Calu3 (cell line): Measurements from ENCODE around the gene HECTD2. TPM values are rescaled to one million over a fixed set of nuclear protein-coding genes. Genes with fewer than 3 reads are reported as not detected.

Experiments used
- BruUV-seq: library from RNA; stranded (reverse); fragments of 400-500 nt; replicated peaks from 2 replicates; lab custom pipeline; 2021; lab: Mats Ljungman, UMichigan
- CTCF ChIA-PET: fragments of 300-600 bp; sonication (Branson Sonifier 250); formaldehyde crosslinking; loops from one replicate; lab custom pipeline; 2022; ENCODE audit warnings: antibody characterized with exemption; lab: Charles Lee
- DNase-seq: peaks from one replicate; pipeline ENCODE4 v3.0.0; 2022
- H3K27ac Mint-ChIP-seq: one replicate; pipeline ENCODE4 v1.8.0; 2022; ENCODE audit warnings: mixed read lengths; ENCODE audit not compliant: unreplicated experiment
- H3K27me3 Mint-ChIP-seq: one replicate; pipeline ENCODE4 v1.8.0; 2022; ENCODE audit warnings: mixed read lengths; ENCODE audit not compliant: unreplicated experiment
- H3K36me3 Mint-ChIP-seq: one replicate; pipeline ENCODE4 v1.8.0; 2022; ENCODE audit warnings: mild to moderate bottlenecking, moderate library complexity, mixed read lengths; ENCODE audit not compliant: insufficient read depth, unreplicated experiment
- H3K4me1 Mint-ChIP-seq: one replicate; pipeline ENCODE4 v1.8.0; 2022; ENCODE audit warnings: mild to moderate bottlenecking, low read depth, mixed read lengths; ENCODE audit not compliant: unreplicated experiment
- H3K4me3 Mint-ChIP-seq: one replicate; pipeline ENCODE4 v1.8.0; 2022; ENCODE audit warnings: mild to moderate bottlenecking, low read depth, moderate library complexity, mixed read lengths; ENCODE audit not compliant: unreplicated experiment
- H3K9me3 Mint-ChIP-seq: one replicate; pipeline ENCODE4 v1.8.0; 2022; ENCODE audit warnings: low read depth, mixed read lengths; ENCODE audit not compliant: unreplicated experiment
- intact Hi-C: fragments of 100-400 bp; cut with micrococcal nuclease; formaldehyde crosslinking; loops from one replicate; pipeline ENCODE4 v1.10.0; 2022; ENCODE audit not compliant: unreplicated experiment
- total RNA-seq: library from RNA; stranded (reverse); gene quantifications from 2 replicates; pipeline ENCODE4 v1.2.3, GENCODE V29; 2022
- TF ChIP-seq, protein P1 (sequence below): fragments of 200-600 bp; IDR thresholded peaks from one replicate; pipeline ENCODE4 v1.8.0; 2022; ENCODE audit warnings: antibody characterized with exemption; ENCODE audit not compliant: unreplicated experiment

Gene HECTD2
- total RNA-seq, 1 experiment from 2014 or later, result 2.7 TPM

DNA sequence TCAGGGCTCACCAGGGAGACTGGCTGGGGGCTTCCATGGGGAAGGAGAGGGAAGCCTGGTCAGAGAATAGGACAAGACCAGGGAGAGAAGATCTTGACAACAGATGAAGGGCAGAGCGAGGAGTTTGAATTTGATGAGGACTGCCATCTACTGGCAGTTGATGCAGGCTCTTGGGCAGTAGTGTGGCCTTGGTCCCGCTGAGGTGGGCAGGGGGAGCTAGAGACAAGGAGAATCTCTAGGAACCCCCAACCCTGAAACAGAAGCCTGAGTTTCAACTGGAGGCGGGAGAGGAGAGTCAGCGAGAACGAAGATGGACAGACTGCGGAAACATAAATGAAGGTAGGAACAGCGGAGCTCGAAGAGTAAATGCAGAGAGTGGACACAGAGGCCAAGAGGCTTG lies 141.7 kb downstream of the HECTD2 start:
- Mint-ChIP-seq H3K36me3 (peaks cover 2% of the 10 kb centered on the region), H3K4me3 (no peak overlapping the region), H3K4me1 (peaks cover 37% of the 10 kb centered on the region), H3K9me3 (no peaks in the 10 kb centered on the region), H3K27ac (no peak overlapping the region), H3K27me3 (no peaks in the 10 kb centered on the region)
- intact Hi-C loops, result loop anchor here (1.0 to 10.0 kb wide), 3 partner anchors 59 to 193 kb away; no protein-coding TSS in a partner anchor
- peak; percentile 27 for DNase-seq
- BruUV-seq, result no TSS peak
- TF ChIP-seq, protein P1, sequence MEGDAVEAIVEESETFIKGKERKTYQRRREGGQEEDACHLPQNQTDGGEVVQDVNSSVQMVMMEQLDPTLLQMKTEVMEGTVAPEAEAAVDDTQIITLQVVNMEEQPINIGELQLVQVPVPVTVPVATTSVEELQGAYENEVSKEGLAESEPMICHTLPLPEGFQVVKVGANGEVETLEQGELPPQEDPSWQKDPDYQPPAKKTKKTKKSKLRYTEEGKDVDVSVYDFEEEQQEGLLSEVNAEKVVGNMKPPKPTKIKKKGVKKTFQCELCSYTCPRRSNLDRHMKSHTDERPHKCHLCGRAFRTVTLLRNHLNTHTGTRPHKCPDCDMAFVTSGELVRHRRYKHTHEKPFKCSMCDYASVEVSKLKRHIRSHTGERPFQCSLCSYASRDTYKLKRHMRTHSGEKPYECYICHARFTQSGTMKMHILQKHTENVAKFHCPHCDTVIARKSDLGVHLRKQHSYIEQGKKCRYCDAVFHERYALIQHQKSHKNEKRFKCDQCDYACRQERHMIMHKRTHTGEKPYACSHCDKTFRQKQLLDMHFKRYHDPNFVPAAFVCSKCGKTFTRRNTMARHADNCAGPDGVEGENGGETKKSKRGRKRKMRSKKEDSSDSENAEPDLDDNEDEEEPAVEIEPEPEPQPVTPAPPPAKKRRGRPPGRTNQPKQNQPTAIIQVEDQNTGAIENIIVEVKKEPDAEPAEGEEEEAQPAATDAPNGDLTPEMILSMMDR, result peak; percentile 50
- CTCF ChIA-PET, result interaction anchor here (1.0 to 1.7 kb wide), 5 partner anchors 25 to 84 kb away, joined by 3 to 9 read pairs (median 5); partner anchors contain the start of gene PPP1R3C

DNA sequence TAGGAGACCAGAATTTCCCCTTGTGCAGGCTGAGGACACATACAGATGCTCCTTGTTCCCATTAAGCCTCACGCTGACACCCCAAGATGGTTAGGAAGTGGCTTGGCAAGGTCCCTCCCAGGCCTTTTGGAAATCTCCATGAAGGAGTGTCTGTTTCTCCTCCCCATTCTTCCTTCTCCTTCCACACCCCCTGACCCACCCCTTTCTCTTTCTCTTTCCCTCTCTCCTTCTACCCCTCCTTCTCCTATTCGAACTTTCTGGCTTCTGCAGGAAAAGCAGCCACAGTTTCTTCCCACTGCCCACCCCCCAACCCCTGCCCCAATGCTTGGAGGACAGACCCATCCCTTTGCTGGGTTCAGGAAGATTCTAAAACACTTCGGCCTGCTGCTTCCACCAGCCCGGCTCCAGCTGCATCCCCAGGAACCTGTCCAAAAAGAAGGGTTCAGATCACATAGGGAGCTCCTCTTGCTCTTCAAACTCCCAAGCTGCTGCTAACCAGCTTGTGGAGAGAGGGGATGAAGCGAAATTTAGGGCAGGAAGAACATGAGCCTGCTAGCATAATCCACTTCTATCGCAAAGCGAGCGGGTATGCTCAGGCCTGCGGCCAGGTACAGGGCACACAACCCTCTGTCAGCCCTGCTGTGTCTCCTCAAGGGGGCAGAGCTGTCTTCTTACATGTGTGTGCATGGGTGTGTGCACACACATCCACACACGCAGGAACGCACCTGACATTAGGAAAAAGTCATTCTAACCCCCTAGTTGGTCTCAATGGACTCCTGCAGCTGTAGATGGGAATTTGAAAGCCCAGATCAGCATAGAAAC lies 142.3 kb downstream of the HECTD2 start:
- no peak for DNase-seq
- Mint-ChIP-seq H3K4me3 (no peak overlapping the region), H3K27me3 (no peaks in the 10 kb centered on the region), H3K36me3 (peaks cover 5% of the 10 kb centered on the region), H3K9me3 (no peaks in the 10 kb centered on the region), H3K4me1 (peaks cover 43% of the 10 kb centered on the region), H3K27ac (no peak overlapping the region)
- intact Hi-C loops, result loop anchor here (1.0 to 10.0 kb wide), 2 partner anchors 83 to 192 kb away; no protein-coding TSS in a partner anchor
- BruUV-seq, result no TSS peak
- CTCF ChIA-PET, result interaction anchor here (0.6 to 1.7 kb wide), 6 partner anchors 26 to 171 kb away, joined by 3 to 9 read pairs (median 6); partner anchors contain the start of gene PPP1R3C
- TF ChIP-seq, protein P1, result no peak

GRCh38 chr10:91555455-91555854 lies 145.3 kb downstream of the HECTD2 start:
- no peak overlapping the region for H3K4me3 Mint-ChIP-seq
- no peak for DNase-seq
- H3K4me1 Mint-ChIP-seq, result peaks cover 52% of the 10 kb centered on the region
- H3K27ac Mint-ChIP-seq, result no peak overlapping the region
- H3K36me3 Mint-ChIP-seq, result peaks cover 5% of the 10 kb centered on the region
- intact Hi-C loops, result loop anchor here (10.0 kb wide), 1 partner anchor 189 kb away; no protein-coding TSS in a partner anchor
- BruUV-seq, result no TSS peak
- no peaks in the 10 kb centered on the region for H3K9me3 Mint-ChIP-seq
- TF ChIP-seq, protein P1, result no peak
- no peaks in the 10 kb centered on the region for H3K27me3 Mint-ChIP-seq
- CTCF ChIA-PET, result no interaction called here

- Mint-ChIP-seq H3K4me1 (peaks cover 56% of the 10 kb centered on the region), H3K36me3 (peaks cover 5% of the 10 kb centered on the region), H3K9me3 (no peaks in the 10 kb centered on the region), H3K4me3 (no peak overlapping the region), H3K27ac (peak overlapping the region; percentile 75), H3K27me3 (no peaks in the 10 kb centered on the region)
- intact Hi-C loops, result loop anchor here (1.0 to 10.0 kb wide), 3 partner anchors 48 to 188 kb away; no protein-coding TSS in a partner anchor
- TF ChIP-seq, protein P1, result no peak
- BruUV-seq, result no TSS peak
- CTCF ChIA-PET, result interaction anchor here (0.6 to 0.9 kb wide), 3 partner anchors 33 to 78 kb away, joined by 3 to 7 read pairs (median 4); partner anchors contain the start of gene PPP1R3C
- DNase-seq, result peak; percentile 39
These were observed 146.8 kb downstream of the HECTD2 start for GRCh38 chr10:91556691-91557566.
